Hepatocyte (in vitro differentiated cells): ENCODE results near the gene B4GALT3. TPM values are rescaled to one million over a fixed set of nuclear protein-coding genes. Genes with fewer than 3 reads are reported as not detected.
A peak's percentile ranks its signal among the peaks of the same experiment; 100 is the strongest.

Experiments
- DNase-seq: peaks from one replicate; pipeline ENCODE4 v3.0.0-alpha.2; 2016; ENCODE audit warnings: low spot score
- H2AFZ ChIP-seq: fragments of 200-600 bp; sonication (generic); 2 replicates; pipeline ENCODE4 v1.6.0; 2016; ENCODE audit warnings: antibody characterized with exemption, mild to moderate bottlenecking
- H3K27ac ChIP-seq: fragments of 200-600 bp; sonication (generic); 2 replicates; pipeline ENCODE4 v1.5.1; 2016; ENCODE audit warnings: mild to moderate bottlenecking
- H3K27me3 ChIP-seq: fragments of 200-600 bp; sonication (generic); 2 replicates; pipeline ENCODE4 v1.6.1; 2016
- H3K36me3 ChIP-seq: fragments of 200-600 bp; sonication (generic); replicated peaks from 2 replicates; pipeline ENCODE4 v1.5.1; 2016; ENCODE audit warnings: low read depth; ENCODE audit not compliant: insufficient read depth
- H3K4me1 ChIP-seq: fragments of 200-600 bp; sonication (generic); 2 replicates; pipeline ENCODE4 v1.5.1; 2016; ENCODE audit warnings: mild to moderate bottlenecking, moderate library complexity; ENCODE audit not compliant: insufficient read depth
- H3K4me2 ChIP-seq: fragments of 200-600 bp; sonication (generic); 2 replicates; pipeline ENCODE4 v1.6.0; 2016
- H3K4me3 ChIP-seq: fragments of 200-600 bp; sonication (generic); 2 replicates; pipeline ENCODE4 v1.5.1; 2016; ENCODE audit warnings: mild to moderate bottlenecking
- H3K79me2 ChIP-seq: fragments of 200-600 bp; sonication (generic); 2 replicates; pipeline ENCODE4 v1.6.0; 2017; ENCODE audit warnings: mild to moderate bottlenecking
- H3K9me2 ChIP-seq: fragments of 200-600 bp; sonication (generic); replicated peaks from 2 replicates; pipeline ENCODE4 v1.6.0; 2017; ENCODE audit warnings: mild to moderate bottlenecking; ENCODE audit not compliant: insufficient read depth
- H3K9me3 ChIP-seq: fragments of 200-600 bp; sonication (generic); 2 replicates; pipeline ENCODE4 v1.5.1; 2016; ENCODE audit warnings: low read depth, mild to moderate bottlenecking
- H4K20me1 ChIP-seq: fragments of 200-600 bp; sonication (generic); 2 replicates; pipeline ENCODE4 v1.6.0; 2016; ENCODE audit warnings: mild to moderate bottlenecking; ENCODE audit not compliant: insufficient read depth, poor library complexity, severe bottlenecking
- EZH2 ChIP-seq: fragments of 200-600 bp; sonication (generic); IDR thresholded peaks from 2 replicates; pipeline ENCODE4 v1.6.1; 2016; ENCODE audit warnings: antibody characterized with exemption, mild to moderate bottlenecking, borderline replicate concordance
- EZH2phosphoT487 ChIP-seq: fragments of 200-600 bp; sonication (generic); IDR thresholded peaks from one replicate; pipeline ENCODE4 v1.6.1; 2018; ENCODE audit warnings: antibody characterized with exemption, mild to moderate bottlenecking, low read depth, moderate library complexity; ENCODE audit not compliant: unreplicated experiment, severe bottlenecking
- WGBS: methylation state at CpG from one replicate; pipeline ENCODE4 v1.1.6; 2016; ENCODE audit warnings: low lambda C conversion rate; ENCODE audit errors: missing lambda C conversion rate; 5-methylcytosine and 5-hydroxymethylcytosine counted together
- polyA plus RNA-seq: library from polyadenylated mRNA; unstranded; fragments of >200 nt; fragmentation: Nextera tagmentation; extraction: Ambion mirVana; gene quantifications from 2 replicates; pipeline ENCODE4 v1.2.1, GENCODE V29; 2016
- total RNA-seq: library from RNA; depleted of rRNA; stranded (reverse); fragments of >200 nt; gene quantifications from 2 replicates; pipeline ENCODE4 v1.2.3, GENCODE V29; 2014
- TF ChIP-seq, protein P1 (sequence below): fragments of 200-600 bp; sonication (generic); IDR thresholded peaks from 2 replicates; pipeline ENCODE4 v1.5.1; 2016; ENCODE audit warnings: antibody characterized with exemption, mild to moderate bottlenecking; ENCODE audit not compliant: poor library complexity

Gene B4GALT3
- total and polyA plus RNA-seq, 2 experiments from 2014 or later = 32.2 to 56.9 TPM

DNA sequence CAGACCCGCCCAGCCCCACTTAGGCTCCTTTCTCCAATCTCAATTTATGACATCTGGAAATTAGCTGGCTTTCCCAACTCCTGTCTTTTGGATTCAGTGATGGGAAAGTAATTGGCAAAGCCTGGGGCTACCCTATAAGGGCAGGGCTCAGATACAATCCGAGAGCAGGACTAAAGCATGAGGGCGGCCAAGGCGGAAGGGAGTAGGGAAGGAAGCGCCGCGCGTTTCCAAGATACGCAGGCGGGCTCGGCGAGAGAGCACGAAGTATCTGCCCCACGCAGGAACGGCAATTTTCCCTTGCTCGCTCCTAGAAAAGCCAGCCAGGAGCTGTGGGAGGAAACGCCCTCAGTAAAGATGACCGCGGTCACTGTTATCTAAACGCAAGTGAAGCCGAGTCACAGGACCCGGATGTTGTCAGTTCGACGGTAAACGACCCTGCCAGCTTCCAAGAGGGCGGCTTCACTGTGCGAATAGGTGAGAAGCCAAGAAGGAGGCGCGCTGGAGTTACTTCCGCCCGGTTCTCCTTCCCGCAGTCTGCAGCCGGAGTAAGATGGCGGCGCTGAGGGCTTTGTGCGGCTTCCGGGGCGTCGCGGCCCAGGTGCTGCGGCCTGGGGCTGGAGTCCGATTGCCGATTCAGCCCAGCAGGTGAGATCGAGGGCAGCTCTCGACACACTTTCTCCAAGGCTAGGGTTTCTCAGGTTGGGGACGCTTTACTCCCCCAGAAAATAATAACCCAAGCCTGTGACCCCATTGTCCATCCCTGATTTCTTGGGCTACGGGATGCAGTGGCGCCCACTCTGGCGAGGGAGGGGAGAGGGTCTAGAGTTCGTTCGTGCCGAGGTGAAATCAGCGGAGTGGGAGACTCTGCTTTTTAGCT is 24.8 kb upstream of the B4GALT3 start, which contains the start of gene NDUFS2:
Gene NDUFS2, plus strand, starts transcription at position 532 of the 877 bp plus-strand sequence. Its CDS starts 19 bp downstream, at position 551.
- Histone ChIP-seq H3K79me2 (peaks cover 28% of the 10 kb centered on the region), H3K9me3 (no peaks in the 10 kb centered on the region), H3K27me3 (no peaks in the 10 kb centered on the region), H4K20me1 (no peaks in the 10 kb centered on the region), H3K36me3 (no peaks in the 10 kb centered on the region), H2AFZ (peak within 1 kb of the TSS; percentile 68), H3K4me3 (peak within 1 kb of the TSS; percentile 48), H3K9me2 (no peaks in the 10 kb centered on the region), H3K27ac (peak within 1 kb of the TSS; percentile 95), H3K4me1 (peaks cover 35% of the 10 kb centered on the region), H3K4me2 (peak within 1 kb of the TSS; percentile 84)
- TF ChIP-seq, protein P1, sequence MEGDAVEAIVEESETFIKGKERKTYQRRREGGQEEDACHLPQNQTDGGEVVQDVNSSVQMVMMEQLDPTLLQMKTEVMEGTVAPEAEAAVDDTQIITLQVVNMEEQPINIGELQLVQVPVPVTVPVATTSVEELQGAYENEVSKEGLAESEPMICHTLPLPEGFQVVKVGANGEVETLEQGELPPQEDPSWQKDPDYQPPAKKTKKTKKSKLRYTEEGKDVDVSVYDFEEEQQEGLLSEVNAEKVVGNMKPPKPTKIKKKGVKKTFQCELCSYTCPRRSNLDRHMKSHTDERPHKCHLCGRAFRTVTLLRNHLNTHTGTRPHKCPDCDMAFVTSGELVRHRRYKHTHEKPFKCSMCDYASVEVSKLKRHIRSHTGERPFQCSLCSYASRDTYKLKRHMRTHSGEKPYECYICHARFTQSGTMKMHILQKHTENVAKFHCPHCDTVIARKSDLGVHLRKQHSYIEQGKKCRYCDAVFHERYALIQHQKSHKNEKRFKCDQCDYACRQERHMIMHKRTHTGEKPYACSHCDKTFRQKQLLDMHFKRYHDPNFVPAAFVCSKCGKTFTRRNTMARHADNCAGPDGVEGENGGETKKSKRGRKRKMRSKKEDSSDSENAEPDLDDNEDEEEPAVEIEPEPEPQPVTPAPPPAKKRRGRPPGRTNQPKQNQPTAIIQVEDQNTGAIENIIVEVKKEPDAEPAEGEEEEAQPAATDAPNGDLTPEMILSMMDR = peak; percentile 33
- no peak for TF ChIP-seq EZH2
- 3% methylated on average over 53 of the region's 53 CpGs for WGBS
- peak; percentile 99 for DNase-seq

DNA sequence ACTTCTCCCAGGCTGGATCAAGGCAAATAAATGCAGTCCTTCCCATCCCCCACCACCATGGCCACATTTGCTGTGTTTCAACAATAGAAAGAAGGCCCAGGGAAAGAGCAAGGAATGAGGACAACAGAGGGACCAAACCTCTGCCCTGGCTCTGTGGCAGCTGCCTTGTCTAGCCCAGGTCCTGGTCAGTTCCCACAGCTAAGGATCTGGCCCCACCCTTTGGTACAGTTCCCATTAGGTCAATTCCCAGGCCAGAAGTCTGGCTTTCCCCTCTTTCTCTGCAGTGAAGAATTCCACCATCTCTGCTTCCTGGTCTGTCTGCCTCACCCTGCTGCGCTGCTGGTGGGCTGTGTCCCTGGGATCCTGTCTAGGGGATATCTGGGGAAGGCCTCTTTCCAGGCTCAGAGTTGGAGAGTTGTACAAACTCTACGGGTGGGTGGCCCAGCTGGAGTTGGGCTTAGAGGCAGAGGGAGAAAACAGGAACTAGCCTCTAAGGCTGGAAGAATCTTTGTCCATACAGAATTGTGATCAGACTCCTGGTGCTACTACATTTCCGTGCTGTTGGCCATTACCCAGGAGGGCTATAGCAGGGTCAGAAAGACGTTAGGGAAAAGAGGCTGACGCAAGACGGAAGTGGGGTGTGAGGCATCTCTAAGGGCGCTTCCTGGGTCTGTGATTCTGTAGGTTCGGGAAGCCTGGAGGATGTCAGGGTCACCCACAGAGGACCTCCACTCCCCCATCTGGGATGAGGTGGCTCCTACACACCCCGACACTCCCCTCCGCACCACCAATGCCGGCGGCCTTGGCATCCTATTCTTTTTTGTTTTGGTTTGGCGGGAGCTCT is 23.9 kb upstream of the B4GALT3 start:
- 76% methylated on average over 13 of the region's 13 CpGs for WGBS
- peaks cover 28% of the 10 kb centered on the region for H3K79me2 ChIP-seq

DNA sequence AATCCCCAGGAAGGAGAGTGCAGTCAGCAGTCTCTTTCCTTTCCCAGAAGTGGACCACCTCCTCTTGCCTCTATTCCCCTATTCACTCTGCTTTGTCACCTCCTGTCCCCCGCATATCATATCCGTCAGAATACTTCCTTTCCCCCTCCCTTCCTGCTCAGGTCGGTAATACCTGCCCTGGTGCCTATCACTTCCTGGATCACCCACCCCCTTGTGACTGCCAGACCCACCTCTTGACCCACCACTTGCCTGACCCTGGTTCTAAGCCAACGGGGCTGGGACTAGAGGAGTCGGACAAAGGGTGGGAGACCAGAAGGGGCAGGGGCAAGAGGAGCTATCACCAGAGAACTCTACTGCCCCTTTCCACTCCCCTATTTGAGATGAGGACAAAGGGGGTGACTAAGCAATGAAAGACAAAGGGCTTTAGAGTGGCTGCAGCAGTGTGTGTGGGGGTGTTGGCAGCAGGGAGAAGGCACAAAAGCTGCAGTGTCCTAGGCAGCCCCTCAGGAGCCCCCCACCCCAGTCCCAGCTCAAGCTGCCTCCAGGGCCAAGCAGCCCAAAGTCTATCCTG is 23.2 kb upstream of the B4GALT3 start:
- Histone ChIP-seq H3K27me3 (no peaks in the 10 kb centered on the region), H3K4me2 (no peak overlapping the region), H3K36me3 (no peaks in the 10 kb centered on the region), H4K20me1 (no peaks in the 10 kb centered on the region), H3K4me1 (peaks cover 42% of the 10 kb centered on the region), H3K27ac (peak overlapping the region; percentile 95), H3K9me3 (no peaks in the 10 kb centered on the region), H2AFZ (no peak overlapping the region), H3K79me2 (peaks cover 28% of the 10 kb centered on the region), H3K9me2 (no peaks in the 10 kb centered on the region), H3K4me3 (no peak overlapping the region)
- WGBS = 80% methylated on average over 5 of the region's 5 CpGs
- TF ChIP-seq, protein P1 = no peak
- TF ChIP-seq EZH2 (no peak), EZH2phosphoT487 (no peak)
- no peak for DNase-seq

More for the DNA sequence above, 23.9 kb upstream of the B4GALT3 start:
- peak overlapping the region; percentile 68 for H2AFZ ChIP-seq
- H3K9me3 ChIP-seq = no peaks in the 10 kb centered on the region
- H4K20me1 ChIP-seq = no peaks in the 10 kb centered on the region
- no peak for DNase-seq
- peak overlapping the region; percentile 73 for H3K4me2 ChIP-seq
- H3K9me2 ChIP-seq = no peaks in the 10 kb centered on the region
- peaks cover 41% of the 10 kb centered on the region for H3K4me1 ChIP-seq
- H3K4me3 ChIP-seq = peak overlapping the region; percentile 0
- H3K36me3 ChIP-seq = no peaks in the 10 kb centered on the region
- TF ChIP-seq EZH2phosphoT487 = no peak
- TF ChIP-seq, protein P1 = no peak
- TF ChIP-seq EZH2 = no peak
- H3K27me3 ChIP-seq = no peaks in the 10 kb centered on the region
- H3K27ac ChIP-seq = peak overlapping the region; percentile 95
